Spleen (tissue), 11 donors: Measurements from ENCODE around the gene MYBPC1. TPM values are rescaled to one million over a fixed set of nuclear protein-coding genes. Genes with fewer than 3 reads are reported as not detected.

Experiments
- DNase-seq: peaks from one replicate; pipeline ENCODE4 v3.0.0-alpha.2; 2020
- H3K27ac ChIP-seq, 8 donors: fragments of 200-600 bp; sonication (generic) in 7 of 8; 1 replicate in 4 of 8; 2 replicates in 4 of 8; pipeline versions ENCODE4 v1.5.0 to v1.8.0; 2016 to 2021; ENCODE audit warnings: inconsistent platforms in 4 of 8, mild to moderate bottlenecking in 4 of 8, moderate library complexity in 1 of 8
- H3K27me3 ChIP-seq, 7 donors: fragments of 200-600 bp; sonication (generic) in 6 of 7; replicated peaks in 1 of 7; 1 replicate in 4 of 7; 2 replicates in 3 of 7; pipeline versions ENCODE4 v1.5.0 to v1.8.0; 2016 to 2021; ENCODE audit warnings: inconsistent platforms in 3 of 7, mild to moderate bottlenecking in 1 of 7
- H3K36me3 ChIP-seq, 6 donors: fragments of 200-600 bp; sonication (generic) in 5 of 6; 1 replicate in 4 of 6; 2 replicates in 2 of 6; pipeline versions ENCODE4 v1.5.0 to v1.8.0; 2016 to 2021; ENCODE audit warnings: inconsistent platforms in 2 of 6
- H3K4me1 ChIP-seq, 6 donors: fragments of 200-600 bp; sonication (generic) in 5 of 6; 1 replicate in 3 of 6; 2 replicates in 3 of 6; pipeline versions ENCODE4 v1.5.0 to v1.8.0; 2016 to 2021; ENCODE audit warnings: inconsistent platforms in 3 of 6
- H3K4me3 ChIP-seq, 8 donors: fragments of 200-600 bp; sonication (generic) in 7 of 8; 1 replicate in 4 of 8; 2 replicates in 4 of 8; pipeline versions ENCODE4 v1.5.0 to v1.8.0; 2016 to 2021; ENCODE audit warnings: inconsistent platforms in 4 of 8, mild to moderate bottlenecking in 4 of 8, moderate library complexity in 2 of 8
- H3K9me3 ChIP-seq, 8 donors: fragments of 200-600 bp; sonication (generic) in 7 of 8; 1 replicate in 4 of 8; 2 replicates in 4 of 8; pipeline versions ENCODE4 v1.5.0 to v1.8.0; 2016 to 2021; ENCODE audit warnings: inconsistent platforms in 4 of 8
- POLR2A ChIP-seq, 3 donors: fragments of 450-650 bp; IDR thresholded peaks; one replicate each; pipeline ENCODE4 v1.5.1; 2017; ENCODE audit warnings: antibody characterized with exemption in 3 of 3, mild to moderate bottlenecking in 1 of 3
- POLR2AphosphoS5 ChIP-seq, 3 donors: sonication (generic); formaldehyde crosslinking; IDR thresholded peaks; one replicate each; pipeline ENCODE4 v1.5.1; 2017; ENCODE audit warnings: antibody characterized with exemption in 3 of 3
- WGBS, 5 donors: extraction: QIAGEN DNeasy Blood & Tissue Kit in 3 of 5; methylation state at CpG; one replicate each; pipeline versions ENCODE4 v1.1.5 to v1.1.7; 2013 to 2018; 5-methylcytosine and 5-hydroxymethylcytosine counted together
- intact Hi-C: fragments of 100-400 bp; cut with DNase I; formaldehyde crosslinking; loops from one replicate; pipeline ENCODE4 v1.15.0; 2023; ENCODE audit warnings: low total_unique reads
- polyA plus RNA-seq, 3 donors: library from polyadenylated mRNA; stranded (reverse); fragments of 200-250 nt; gene quantifications; one replicate each; pipeline ENCODE4 v1.2.1, GENCODE V29; 2013
- total RNA-seq, 7 donors: library from RNA; depleted of rRNA in 3 of 7; stranded (reverse); fragments of >200 nt in 3 of 7; fragmentation: NEBNext Ultra II Directional in 4 of 7; extraction: Animal tissue kit (Norgen Biotek cat#: 25700) in 4 of 7; gene quantifications; one replicate each; pipeline versions ENCODE4 v1.1.0 to v1.2.1, GENCODE V29; 2016 to 2021
- TF ChIP-seq, protein P1 (sequence below), 11 experiments: fragments of 200-600 bp in 7 of 11; fragments of 450-650 bp in 4 of 11; sonication (generic) in 4 of 11; IDR thresholded peaks in 8 of 11; conservative IDR thresholded peaks in 3 of 11; 1 replicate in 7 of 11; 2 replicates in 4 of 11; pipeline versions ENCODE4 v1.4.0 to v1.8.0; 2016 to 2021; ENCODE audit warnings: antibody characterized with exemption in 11 of 11, inconsistent platforms in 4 of 11, mild to moderate bottlenecking in 1 of 11
- donor health status: healthy with polysubstance abuse.
- donor health status: DM: no; HTN: no; CAD: no; lungs with moderate emphysema.
- donor health status: DM: no; HTN: no; CAD: no.
- donor health status: Bipolar disorder and iron deficiency.
- donor health status: healthy.
- donor health status: DM: no; HTN: no; CAD: no.
- donor health status: DM: yes; HTN: yes; CAD: no.

Gene MYBPC1
- total and polyA plus RNA-seq, 10 donors = 0.06 to 2.7 (median 0.66) TPM; not detected in 4

DNA sequence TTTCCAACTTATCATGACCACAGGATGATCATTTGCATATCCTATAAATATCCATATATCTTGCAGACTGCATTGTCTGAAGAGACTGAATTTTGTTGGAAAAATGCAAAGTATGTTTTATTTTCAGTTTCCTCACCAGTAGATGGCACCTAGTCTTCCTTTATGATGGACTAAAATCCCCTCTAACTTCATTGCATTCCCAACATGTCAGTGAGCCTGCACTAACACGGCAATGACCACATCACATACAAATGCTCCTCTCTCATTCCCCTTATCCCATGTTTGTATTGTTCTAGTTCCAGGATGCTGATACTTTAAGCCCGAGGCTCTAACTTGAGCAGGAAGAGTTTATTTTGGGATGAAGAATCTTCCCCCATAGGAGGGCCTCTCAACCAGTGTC lies 24.7 kb upstream of the MYBPC1 start:
- H3K4me3 ChIP-seq = no peak overlapping the region
- WGBS, 5 donors = 4 to 10% (median 6%) methylated on average over 2 of the region's 2 CpGs
- no peak overlapping the region for H3K27ac ChIP-seq
- TF ChIP-seq POLR2AphosphoS5 (IDR thresholded peaks at IDR 0.05) (no peak), POLR2A (IDR thresholded peaks at IDR 0.05) (no peak)
- TF ChIP-seq, protein P1, sequence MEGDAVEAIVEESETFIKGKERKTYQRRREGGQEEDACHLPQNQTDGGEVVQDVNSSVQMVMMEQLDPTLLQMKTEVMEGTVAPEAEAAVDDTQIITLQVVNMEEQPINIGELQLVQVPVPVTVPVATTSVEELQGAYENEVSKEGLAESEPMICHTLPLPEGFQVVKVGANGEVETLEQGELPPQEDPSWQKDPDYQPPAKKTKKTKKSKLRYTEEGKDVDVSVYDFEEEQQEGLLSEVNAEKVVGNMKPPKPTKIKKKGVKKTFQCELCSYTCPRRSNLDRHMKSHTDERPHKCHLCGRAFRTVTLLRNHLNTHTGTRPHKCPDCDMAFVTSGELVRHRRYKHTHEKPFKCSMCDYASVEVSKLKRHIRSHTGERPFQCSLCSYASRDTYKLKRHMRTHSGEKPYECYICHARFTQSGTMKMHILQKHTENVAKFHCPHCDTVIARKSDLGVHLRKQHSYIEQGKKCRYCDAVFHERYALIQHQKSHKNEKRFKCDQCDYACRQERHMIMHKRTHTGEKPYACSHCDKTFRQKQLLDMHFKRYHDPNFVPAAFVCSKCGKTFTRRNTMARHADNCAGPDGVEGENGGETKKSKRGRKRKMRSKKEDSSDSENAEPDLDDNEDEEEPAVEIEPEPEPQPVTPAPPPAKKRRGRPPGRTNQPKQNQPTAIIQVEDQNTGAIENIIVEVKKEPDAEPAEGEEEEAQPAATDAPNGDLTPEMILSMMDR (IDR thresholded peaks at IDR 0.05 in 8 of 11, conservative IDR thresholded peaks at IDR 0.05 in 3 of 11) = peak in 6 of 11 experiments; percentile 27 to 46 (median 34)
- no peaks in the 10 kb centered on the region for H3K27me3 ChIP-seq
- DNase-seq = no peak
- no peaks in the 10 kb centered on the region for H3K9me3 ChIP-seq
- no peaks in the 10 kb centered on the region for H3K36me3 ChIP-seq
- H3K4me1 ChIP-seq = peaks cover 0 to 8% (median 5%) of the 10 kb centered on the region in 6 donors
- intact Hi-C loops = no loop called here

DNA sequence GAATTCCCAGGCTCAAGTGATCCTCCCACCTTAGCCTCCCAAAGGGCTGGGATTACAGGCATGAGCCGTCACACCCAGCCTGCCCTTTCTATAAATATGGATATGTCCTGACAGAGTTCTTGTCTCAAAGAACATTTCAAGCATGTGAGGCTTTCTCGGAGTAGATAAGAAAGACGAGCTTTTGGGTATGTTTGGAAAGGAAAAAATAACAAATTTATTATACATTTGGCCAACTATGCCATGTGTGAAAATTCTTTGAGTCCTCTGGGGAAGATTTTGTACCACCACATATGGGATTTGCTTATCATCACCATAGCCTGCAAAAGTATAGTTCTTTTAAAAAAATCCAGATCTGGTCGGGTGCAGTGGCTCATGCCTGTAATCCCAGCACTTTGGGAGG lies 23.7 kb upstream of the MYBPC1 start:
- 74 to 82% (median 79%) methylated on average over 4 of the region's 4 CpGs for WGBS, 5 donors
- Histone ChIP-seq H3K27me3 (no peaks in the 10 kb centered on the region), H3K4me3 (no peak overlapping the region), H3K9me3 (no peaks in the 10 kb centered on the region), H3K27ac (no peak overlapping the region), H3K4me1 (peaks cover 0 to 8% (median 5%) of the 10 kb centered on the region in 6 donors), H3K36me3 (no peaks in the 10 kb centered on the region)
- intact Hi-C loops = no loop called here
- TF ChIP-seq, protein P1 (IDR thresholded peaks at IDR 0.05 in 8 of 11, conservative IDR thresholded peaks at IDR 0.05 in 3 of 11) = no peak
- TF ChIP-seq POLR2A (IDR thresholded peaks at IDR 0.05) = no peak
- no peak for TF ChIP-seq POLR2AphosphoS5 (IDR thresholded peaks at IDR 0.05)
- DNase-seq = no peak

DNA sequence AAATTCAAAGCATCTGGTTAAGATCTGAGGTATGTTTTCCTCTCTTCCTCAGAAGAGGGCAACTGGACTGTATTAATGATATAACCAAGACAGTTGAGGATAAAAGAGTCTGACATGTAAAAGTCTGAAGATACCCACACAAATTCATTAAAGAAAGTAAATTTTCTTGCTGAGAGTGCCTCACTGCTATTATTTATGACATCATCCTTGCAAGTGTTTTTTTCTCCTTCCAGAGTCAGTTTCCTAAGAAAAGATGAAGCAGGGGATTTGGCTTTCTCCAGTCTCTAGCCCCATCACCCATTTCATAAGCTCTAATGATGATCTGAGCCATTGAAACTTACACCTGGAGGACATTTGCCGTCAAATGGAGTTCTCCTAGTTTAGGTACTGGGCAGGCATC lies 21.0 kb upstream of the MYBPC1 start:
- no peak for DNase-seq
- Histone ChIP-seq H3K27ac (no peak overlapping the region), H3K4me3 (no peak overlapping the region), H3K9me3 (no peaks in the 10 kb centered on the region), H3K4me1 (peaks cover 0 to 8% (median 5%) of the 10 kb centered on the region in 6 donors), H3K27me3 (no peaks in the 10 kb centered on the region), H3K36me3 (no peaks in the 10 kb centered on the region)
- WGBS, 5 donors = 88 to 95% (median 94%) methylated on average over 1 of the region's 1 CpG
- no peak for TF ChIP-seq POLR2AphosphoS5 (IDR thresholded peaks at IDR 0.05)
- TF ChIP-seq, protein P1 (IDR thresholded peaks at IDR 0.05 in 8 of 11, conservative IDR thresholded peaks at IDR 0.05 in 3 of 11) = no peak
- no peak for TF ChIP-seq POLR2A (IDR thresholded peaks at IDR 0.05)
- intact Hi-C loops = no loop called here

DNA sequence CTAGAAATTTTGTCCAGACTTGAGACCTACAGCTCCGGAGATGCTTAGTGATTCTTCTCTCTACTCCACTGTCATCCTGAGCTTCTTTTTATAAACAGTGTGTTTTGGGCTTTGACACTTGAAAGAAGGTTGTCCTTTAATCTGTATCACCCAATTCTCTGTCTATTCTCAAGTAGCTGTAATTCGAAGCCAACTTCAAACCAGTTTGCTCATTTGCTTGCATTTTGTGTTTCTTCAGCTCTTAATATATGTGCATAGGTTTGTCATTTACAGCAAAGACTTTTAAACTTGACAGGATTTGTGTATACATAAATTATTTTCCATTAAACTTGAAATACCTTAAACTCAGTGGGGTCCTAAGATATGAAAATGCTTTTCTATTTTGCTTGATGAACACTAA lies 16.4 kb upstream of the MYBPC1 start:
- Histone ChIP-seq H3K27ac (no peak overlapping the region), H3K36me3 (no peaks in the 10 kb centered on the region), H3K4me1 (no peaks in the 10 kb centered on the region), H3K9me3 (no peaks in the 10 kb centered on the region), H3K4me3 (no peak overlapping the region), H3K27me3 (no peaks in the 10 kb centered on the region)
- WGBS, 5 donors = 73 to 80% (median 77%) methylated on average over 2 of the region's 2 CpGs
- no peak for DNase-seq
- TF ChIP-seq POLR2A (IDR thresholded peaks at IDR 0.05) = no peak
- no peak for TF ChIP-seq POLR2AphosphoS5 (IDR thresholded peaks at IDR 0.05)
- TF ChIP-seq, protein P1 (IDR thresholded peaks at IDR 0.05 in 8 of 11, conservative IDR thresholded peaks at IDR 0.05 in 3 of 11) = no peak
- intact Hi-C loops = no loop called here
